Measurements from ENCODE around the gene ADARB2.

DNA sequence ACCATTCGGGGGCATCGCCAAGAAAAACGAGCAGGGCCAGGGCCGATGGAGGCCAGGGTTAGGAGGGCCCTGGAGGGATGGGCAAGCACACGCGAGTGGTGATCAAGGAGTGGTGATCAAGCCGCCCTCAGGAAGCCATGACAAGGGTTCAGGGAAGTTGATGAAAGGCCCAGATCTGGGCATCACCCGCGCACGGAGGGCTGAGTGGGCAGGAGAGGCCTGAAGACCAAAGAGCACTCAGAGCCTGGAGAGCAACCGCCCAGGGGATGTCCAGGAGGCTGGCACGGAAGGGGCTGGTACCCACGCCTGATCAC, 566.5 kb downstream of the ADARB2 start:
- TF ChIP-seq, protein P1, sequence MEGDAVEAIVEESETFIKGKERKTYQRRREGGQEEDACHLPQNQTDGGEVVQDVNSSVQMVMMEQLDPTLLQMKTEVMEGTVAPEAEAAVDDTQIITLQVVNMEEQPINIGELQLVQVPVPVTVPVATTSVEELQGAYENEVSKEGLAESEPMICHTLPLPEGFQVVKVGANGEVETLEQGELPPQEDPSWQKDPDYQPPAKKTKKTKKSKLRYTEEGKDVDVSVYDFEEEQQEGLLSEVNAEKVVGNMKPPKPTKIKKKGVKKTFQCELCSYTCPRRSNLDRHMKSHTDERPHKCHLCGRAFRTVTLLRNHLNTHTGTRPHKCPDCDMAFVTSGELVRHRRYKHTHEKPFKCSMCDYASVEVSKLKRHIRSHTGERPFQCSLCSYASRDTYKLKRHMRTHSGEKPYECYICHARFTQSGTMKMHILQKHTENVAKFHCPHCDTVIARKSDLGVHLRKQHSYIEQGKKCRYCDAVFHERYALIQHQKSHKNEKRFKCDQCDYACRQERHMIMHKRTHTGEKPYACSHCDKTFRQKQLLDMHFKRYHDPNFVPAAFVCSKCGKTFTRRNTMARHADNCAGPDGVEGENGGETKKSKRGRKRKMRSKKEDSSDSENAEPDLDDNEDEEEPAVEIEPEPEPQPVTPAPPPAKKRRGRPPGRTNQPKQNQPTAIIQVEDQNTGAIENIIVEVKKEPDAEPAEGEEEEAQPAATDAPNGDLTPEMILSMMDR (conservative IDR thresholded peaks at IDR 0.05 in 1 of 2, IDR thresholded peaks at IDR 0.05 in 1 of 2; ENCODE audit: low read depth in 1 of 2, low read length in 2 of 2), result no peak
- TF ChIP-seq EZH2 (IDR thresholded peaks at IDR 0.05; ENCODE audit: low read length, missing control alignments), result no peak
